Measurements from ENCODE around the gene ACOXL.

Gene ACOXL

GRCh38 chr2:111135237-111135909 is 403.0 kb downstream of the ACOXL start:
- FAIRE-seq (no peak), DNase-seq (ENCODE audit: extremely low spot score, insufficient read length, low read depth) (no peak)

- FAIRE-seq (no peak), DNase-seq (ENCODE audit: extremely low spot score, insufficient read length, low read depth) (no peak)
Observed at GRCh38 chr2:111135910-111136297, 403.5 kb downstream of the ACOXL start.

DNA sequence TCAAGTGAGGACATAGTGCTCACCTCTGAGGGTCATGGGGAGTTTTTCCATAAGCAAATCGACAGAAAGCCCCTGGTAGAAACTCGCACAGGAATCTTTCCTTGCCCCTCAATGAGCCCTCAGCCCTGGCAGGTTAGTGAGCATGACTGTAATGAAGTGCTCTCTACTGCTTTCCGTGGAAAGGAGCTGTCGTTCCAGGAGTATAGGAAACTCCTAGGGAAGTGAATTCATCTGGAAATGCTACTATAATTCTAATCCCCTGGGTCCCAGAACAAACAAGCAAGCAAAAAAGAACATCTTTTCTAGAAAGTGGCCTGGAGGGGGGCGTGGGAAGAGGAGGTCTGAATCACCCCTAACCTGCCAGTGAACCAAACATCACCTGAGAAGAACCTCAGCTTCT is 406.5 kb downstream of the ACOXL start:
- DNase-seq (ENCODE audit: extremely low spot score, insufficient read length, low read depth) (no peak), FAIRE-seq (no peak)

- no peak for DNase-seq (ENCODE audit: extremely low spot score, insufficient read length, low read depth)
- FAIRE-seq = no peak
Observed at GRCh38 chr2:111139637-111140317, 407.4 kb downstream of the ACOXL start.

GRCh38 chr2:111140815-111141214 is 408.4 kb downstream of the ACOXL start:
- DNase-seq (ENCODE audit: extremely low spot score, insufficient read length, low read depth) (no peak), FAIRE-seq (no peak)

GRCh38 chr2:111142101-111142500 is 409.7 kb downstream of the ACOXL start:
- FAIRE-seq = no peak
- no peak for DNase-seq (ENCODE audit: extremely low spot score, insufficient read length, low read depth)

DNA sequence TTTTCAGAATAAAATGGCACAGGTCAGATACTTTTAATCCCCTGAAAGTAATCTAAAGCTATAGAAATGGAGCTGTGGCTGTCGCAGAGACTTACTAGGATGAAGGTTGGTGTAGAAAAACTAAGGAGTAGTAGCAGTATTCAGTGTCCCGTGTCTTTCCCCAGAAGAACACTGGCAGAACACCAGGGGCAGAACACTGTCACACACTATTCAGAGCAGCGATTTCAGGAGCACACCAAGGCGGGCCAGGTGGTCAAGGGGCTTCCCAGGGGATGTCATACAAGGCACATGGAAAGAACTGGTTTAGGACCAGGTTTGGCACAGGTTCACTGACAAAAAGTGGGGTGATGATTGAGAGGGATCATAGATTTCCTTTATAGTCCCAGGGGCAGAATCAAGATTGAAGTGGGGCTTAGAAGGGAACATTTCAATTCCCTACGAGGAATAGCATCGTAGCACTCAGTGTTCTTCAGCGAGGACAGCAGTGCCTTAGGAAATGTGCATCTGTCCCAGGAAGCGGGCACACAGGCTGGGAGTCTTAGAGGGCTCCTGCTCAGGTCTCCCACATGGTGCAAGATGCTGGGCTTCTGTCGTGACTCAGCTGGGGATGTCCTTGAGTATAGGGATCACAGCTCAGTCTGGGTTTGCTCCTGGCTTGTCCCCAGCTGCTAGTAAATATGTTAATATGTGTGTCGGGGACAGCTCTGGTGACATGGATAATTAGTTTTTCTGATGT is 410.9 kb downstream of the ACOXL start:
- FAIRE-seq (no peak), DNase-seq (ENCODE audit: extremely low spot score, insufficient read length, low read depth) (no peak)

DNA sequence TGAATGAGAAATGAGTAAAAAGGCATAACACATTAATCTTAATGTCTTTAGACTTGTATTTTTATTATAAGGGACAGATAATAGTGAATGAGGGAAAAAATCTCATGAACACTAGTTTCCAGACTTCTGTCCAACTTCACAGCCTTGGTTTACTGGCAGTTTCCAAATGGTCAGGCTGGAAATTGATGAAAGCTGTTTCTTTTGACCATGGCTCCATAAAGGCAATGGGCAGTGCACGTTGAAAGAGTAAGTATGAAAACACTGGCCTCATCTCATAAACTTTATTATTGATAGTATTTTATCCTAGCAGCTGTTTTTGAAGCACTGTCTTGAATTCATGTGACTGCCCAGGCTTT is 411.4 kb downstream of the ACOXL start:
- no peak for FAIRE-seq

DNA sequence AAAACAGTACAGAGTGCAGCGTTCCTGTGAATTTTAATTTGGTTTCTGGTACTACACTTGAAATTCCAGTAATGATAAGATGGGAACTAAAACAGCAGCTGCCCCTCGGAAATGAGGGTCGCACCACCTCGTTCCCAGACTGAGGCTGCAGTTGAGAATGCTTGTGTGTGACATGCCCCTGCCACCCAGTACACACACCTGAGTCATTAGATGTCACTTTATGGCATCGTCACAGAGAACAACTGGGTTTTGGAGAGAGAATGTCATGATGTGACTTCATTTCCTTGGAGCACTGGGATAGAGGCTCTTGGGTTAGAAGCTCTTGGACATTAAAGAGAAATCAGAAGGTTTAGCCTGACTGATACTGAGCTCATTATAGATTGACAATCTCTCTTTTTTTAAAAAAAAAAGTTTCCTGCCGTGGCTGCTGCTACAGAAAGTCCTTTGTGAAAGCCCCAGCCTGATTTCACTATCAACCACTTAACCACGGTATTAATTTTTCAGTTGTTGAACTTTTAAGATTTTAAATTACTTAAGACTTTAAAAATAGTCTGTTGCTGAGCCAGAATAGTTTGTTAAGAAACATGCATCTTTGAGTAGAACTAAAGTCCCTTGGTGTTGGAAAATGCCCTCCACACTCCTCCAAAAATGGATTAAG is 412.9 kb downstream of the ACOXL start:
- FAIRE-seq (peak; percentile 48), DNase-seq (ENCODE audit: extremely low spot score, insufficient read length, low read depth) (no peak)

More for the DNA sequence above, 411.4 kb downstream of the ACOXL start:
- DNase-seq (ENCODE audit: extremely low spot score, insufficient read length, low read depth) = no peak

DNA sequence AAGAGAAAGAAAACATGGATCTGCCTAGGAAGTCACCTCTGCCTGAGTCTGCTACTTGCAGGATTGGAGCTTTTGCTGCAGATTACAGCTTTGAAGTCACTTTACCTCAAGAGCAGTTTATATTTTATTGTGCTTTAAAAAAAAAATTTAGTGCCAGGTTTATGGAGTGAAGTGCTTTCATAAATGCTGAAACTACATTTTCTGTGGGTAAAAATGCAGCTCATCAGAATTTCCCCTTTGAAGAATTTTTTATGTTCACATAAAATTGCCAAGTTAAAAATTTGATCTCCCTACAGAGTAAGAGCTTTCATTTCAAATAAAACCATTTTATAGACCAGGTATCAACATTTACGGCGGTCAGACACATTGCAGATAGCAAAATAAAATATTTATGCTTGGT is 413.6 kb downstream of the ACOXL start:
- no peak for FAIRE-seq
- DNase-seq (ENCODE audit: extremely low spot score, insufficient read length, low read depth) = no peak

DNA sequence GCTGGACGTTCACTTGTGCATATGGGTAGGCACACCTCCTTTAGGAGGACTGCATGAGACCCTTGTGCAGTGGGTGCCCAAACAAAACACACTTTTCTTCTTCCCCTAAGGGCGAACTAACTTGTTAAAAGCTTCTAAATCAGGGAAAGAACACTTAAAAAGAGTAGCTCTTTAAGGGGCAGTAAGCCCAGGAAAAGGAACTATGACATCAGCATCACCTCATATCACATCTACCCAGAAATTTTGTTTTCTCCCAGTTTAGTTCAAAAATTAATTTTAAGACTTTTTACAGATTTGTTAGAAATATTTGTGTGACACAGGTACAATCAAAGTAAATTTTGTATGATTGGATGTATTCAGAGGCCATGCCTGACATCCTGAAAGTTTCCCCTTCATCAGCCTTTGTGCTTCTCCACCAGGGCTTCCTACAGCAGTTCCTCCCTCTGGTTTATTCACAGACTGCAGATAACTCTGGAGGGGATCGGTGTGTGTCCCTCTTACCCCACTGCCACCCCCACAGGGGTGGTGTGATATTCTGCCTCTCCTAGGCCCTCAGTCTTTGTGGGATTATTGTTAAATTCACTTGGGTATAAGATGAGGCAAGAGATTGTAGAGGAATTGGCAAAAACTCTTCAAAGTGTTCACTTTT is 416.0 kb downstream of the ACOXL start:
- DNase-seq (ENCODE audit: extremely low spot score, insufficient read length, low read depth) = no peak
- FAIRE-seq = no peak

DNA sequence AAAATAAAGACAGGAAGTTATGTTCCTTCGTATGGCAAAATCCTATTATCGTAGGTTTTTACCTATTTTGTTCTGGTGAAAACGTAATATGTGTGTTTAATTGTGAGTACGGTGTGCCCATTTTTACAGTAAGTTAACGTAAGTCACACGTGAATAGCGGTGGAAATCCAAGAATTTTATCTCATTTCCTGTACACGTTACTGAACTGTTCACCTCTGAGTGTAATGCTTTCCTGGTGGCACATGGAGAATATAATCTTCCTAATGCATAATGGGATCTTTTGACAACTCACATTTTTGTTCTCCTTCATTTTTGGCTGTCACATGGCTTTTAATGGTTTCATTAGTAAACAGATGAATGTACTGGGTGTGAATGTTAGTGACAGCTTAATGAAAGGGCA is 416.6 kb downstream of the ACOXL start:
- DNase-seq (ENCODE audit: extremely low spot score, insufficient read length, low read depth) = no peak
- no peak for FAIRE-seq

DNA sequence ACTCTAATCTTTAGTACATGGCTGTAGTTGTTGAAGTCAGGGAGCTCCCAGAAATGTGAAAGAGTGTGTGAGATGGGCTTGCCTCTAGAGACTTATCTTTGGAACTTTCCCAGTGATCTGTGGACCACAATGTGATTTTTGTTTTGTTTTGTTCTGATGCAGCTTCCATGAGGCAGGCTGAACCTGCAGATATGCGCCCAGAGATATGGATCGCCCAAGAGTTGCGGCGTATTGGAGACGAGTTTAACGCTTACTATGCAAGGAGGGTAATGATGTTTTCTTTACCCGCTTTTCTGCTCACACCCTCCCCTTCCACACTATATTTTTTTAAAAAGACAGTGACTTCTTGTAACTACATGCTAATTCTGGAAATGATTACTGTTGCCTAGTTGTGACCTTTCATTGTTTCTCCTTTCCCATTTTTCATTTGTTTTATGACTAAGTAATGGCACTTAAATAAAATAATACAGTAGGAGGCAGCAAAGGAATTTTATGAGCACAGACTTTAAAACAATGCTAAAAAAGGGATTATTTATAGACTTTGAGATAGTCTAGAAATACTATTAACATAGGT is 417.6 kb downstream of the ACOXL start:
- FAIRE-seq = no peak
- DNase-seq (ENCODE audit: extremely low spot score, insufficient read length, low read depth) = no peak

DNA sequence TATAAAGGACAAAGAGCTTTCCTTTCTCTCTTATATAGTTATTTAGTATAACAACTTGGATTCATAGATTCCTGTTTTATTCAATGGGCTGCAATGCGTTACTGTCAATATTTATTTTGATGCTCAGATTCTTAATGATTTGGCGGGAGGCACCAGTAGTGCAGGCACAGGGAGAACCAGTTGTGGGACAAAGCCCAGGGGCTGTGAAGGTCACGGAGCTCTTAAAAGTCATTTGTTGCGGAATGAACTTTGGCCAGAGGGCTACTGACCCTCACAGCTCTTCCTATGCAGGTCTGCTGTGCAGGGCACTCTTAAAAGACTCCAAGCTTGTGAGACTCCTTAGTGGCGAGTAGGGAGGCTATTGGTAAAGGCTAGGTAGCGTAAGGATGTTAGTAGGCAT is 422.4 kb downstream of the ACOXL start:
- FAIRE-seq (no peak), DNase-seq (ENCODE audit: extremely low spot score, insufficient read length, low read depth) (no peak)

DNA sequence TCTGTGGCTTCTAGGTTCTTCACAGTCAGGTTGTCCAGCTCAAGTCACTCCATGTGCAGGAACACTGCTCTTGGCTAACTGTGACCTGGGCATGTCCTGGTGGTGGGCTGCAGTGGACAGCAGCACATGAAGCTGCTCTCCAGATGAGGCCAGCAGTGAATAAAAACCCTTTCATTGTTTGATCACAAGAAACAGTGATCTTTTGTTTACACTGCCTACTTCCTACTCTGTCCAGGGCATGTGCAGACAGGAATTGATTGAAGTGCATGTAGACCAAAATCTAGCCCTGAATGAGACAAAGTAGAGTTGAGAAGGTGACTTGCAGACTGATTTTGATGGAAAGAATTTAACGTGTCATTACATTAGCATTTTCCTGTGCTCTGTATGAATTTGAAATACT is 423.2 kb downstream of the ACOXL start:
- no peak for DNase-seq (ENCODE audit: extremely low spot score, insufficient read length, low read depth)
- no peak for FAIRE-seq

DNA sequence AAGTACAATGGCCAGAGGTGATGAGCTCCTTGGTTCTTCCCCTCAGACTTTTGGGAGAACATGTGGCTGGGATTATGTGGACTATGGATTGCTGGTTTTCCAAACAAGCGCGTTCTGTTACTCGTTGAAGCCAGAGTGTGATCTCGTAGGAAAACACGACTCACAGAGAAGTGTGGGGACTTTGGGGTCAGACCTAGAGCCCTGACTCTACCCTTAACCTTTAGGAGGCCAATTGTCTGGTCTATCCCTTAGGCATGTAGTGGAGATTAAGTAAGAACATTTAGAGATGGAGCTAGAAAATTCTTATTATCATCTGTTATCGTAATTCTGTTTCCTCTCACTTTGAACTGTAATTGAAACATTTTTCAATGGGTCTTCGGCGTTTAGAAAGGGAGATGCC is 424.2 kb downstream of the ACOXL start:
- DNase-seq (ENCODE audit: extremely low spot score, insufficient read length, low read depth) (no peak), FAIRE-seq (no peak)

- no peak for DNase-seq (ENCODE audit: extremely low spot score, insufficient read length, low read depth)
- FAIRE-seq = no peak
Observed at GRCh38 chr2:111157071-111157661, 424.8 kb downstream of the ACOXL start.

DNA sequence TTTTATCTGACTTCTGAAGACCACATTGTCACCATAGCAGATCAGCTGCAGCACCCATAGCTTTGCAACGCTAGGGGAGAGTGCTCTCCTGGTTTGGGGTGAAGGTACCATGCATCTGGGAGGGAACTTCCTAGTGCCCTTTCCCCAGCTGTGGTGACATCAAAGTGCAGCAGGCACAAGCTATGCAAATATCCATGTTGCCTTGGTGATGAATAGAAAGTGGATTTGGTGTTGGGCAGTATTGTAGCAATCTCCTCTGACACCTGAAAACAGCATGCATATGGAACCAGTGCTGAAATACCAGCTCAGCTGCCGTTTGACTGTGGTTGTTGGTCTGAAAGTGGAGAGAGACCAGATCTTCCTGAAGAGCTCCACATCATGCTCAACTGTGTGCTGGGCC is 425.4 kb downstream of the ACOXL start:
- peak; percentile 54 for FAIRE-seq
- no peak for DNase-seq (ENCODE audit: extremely low spot score, insufficient read length, low read depth)

GRCh38 chr2:111159641-111160040 is 427.3 kb downstream of the ACOXL start:
- no peak for FAIRE-seq
- no peak for DNase-seq (ENCODE audit: extremely low spot score, insufficient read length, low read depth)

DNA sequence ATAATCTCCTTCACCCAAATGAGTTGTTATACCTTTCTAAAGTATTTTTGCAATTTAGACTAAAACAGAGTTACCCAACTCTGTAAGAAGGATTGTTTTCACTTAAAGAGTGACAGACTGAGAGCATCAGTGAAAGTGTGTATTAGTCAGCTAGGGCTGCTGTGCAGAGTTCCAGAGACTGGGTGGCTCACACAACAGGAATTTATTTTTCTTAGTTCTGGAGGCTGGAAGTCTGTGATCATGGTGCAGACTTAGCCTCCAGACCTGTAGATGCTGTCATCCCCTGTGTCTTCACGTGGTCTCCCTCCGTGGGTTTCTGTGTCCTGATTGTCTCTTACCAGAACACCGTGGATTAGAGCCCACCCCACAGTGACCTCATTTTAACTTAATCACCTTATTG is 428.4 kb downstream of the ACOXL start:
- no peak for FAIRE-seq
- no peak for DNase-seq (ENCODE audit: extremely low spot score, insufficient read length, low read depth)
